HG03521 (cell line): ENCODE data around the gene XRCC1.
A peak's percentile ranks its signal among the peaks of the same experiment; 100 is the strongest.
"Not testable (repeated sequence)": the region's sequence is repeated elsewhere in the genome, so short reads cannot be mapped to it uniquely, and the experiment has no call there.

ENCODE experiments used
- ATAC-seq: cut with Tn5 transposase; IDR thresholded peaks from one replicate; pipeline ENCODE4 v1.9.1; 2021; ENCODE audit warnings: mild to moderate bottlenecking, moderate library complexity; ENCODE audit not compliant: unreplicated experiment

XRCC1 gene

DNA sequence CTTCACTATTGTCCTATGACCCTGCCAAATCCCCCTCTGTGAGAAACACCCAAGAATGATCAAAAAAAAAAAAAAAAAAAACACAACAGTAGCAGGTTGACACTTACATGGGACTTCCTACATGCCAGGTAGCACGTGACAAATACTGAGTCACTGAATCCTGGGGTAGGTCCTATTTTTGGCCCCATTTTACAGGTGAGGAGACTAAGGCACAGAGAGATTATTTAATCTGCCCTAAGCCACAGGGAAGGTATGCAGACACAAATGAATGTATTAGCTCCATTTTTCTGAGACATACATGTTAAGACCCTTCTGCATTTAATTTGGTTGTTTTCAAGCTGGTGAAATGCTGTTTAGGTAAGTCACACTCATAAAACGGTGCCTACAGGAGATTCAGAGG lies 26.6 kb downstream of the XRCC1 start:
- ATAC-seq: no peak

DNA sequence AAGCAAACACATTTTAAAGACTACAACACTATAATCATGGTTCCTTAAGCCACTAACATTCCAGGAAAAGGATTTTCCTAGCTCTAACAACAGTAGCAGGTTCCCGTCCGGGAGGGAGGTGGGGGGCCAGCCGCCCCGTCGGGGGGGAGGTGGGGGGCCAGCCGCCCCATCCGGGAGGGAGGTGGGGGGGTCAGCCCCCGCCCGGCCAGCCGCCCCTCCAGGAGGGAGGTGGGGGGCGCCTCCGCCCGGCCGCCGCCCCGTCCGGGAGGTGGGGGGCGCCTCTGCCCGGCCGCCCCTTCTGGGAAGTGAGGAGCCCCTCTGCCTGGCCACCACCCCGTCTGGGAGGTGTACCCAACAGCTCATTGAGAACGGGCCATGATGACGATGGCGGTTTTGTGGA lies 27.4 kb downstream of the XRCC1 start:
- not testable (repeated sequence) for ATAC-seq

DNA sequence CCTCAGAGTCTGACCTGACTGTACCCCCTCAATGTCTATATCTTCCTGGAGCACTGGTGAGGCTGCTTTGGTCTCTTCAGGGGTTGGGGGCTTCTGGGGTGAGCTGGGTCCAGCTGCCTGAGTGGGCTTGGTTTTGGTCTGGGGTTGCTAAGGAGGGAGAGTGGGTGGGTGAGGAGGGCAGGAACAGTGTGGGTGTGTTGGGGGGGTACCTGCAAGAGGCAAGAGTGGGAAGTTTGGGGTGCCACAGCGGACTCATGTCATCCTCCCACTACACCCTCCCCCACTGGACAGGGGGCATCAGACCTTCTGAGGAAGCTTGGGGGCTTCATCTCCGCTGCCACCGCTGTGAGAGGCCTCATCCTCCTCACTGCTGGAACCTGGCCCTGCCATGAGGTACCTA lies 28.7 kb downstream of the XRCC1 start:
- no peak for ATAC-seq

DNA sequence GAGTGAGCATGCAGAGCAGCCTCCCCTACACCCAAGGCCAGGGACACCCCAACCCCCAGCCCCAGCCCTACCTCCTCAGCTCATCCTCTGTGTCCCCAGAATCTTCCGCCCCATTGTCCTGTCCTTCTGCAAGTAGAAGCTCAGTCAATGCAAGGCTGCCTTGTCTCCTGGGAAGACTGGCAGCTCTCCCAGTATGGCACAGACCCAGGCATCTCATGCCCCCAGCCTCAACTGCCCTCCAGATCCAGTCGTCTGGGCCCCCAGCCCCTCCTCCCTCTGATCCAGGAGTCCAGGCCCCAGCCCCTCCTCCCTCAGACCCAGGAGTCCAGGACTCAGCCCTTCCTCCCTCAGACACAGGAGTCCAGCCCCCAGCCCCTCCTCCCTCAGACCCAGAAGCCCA lies 29.3 kb downstream of the XRCC1 start:
- ATAC-seq: no peak

DNA sequence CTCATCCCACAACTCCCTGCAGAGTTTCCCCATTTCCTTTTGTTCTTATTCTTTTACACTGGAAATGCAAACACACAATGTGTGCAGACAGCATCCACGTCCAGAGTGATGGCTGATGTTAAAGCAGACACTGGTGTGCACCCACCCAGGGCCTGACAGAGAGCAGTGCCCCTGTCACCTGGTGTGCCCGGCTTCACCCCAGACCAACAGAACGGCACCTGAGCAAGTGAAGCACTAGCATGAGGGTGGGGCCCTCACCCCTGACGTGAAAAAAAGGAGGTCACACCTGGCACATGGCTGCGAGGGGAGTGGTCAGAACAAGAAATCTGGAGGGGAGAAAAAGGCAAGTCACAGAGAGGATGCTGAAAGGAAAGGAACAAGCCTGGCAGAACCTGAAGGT lies 30.1 kb downstream of the XRCC1 start:
- ATAC-seq: no peak

DNA sequence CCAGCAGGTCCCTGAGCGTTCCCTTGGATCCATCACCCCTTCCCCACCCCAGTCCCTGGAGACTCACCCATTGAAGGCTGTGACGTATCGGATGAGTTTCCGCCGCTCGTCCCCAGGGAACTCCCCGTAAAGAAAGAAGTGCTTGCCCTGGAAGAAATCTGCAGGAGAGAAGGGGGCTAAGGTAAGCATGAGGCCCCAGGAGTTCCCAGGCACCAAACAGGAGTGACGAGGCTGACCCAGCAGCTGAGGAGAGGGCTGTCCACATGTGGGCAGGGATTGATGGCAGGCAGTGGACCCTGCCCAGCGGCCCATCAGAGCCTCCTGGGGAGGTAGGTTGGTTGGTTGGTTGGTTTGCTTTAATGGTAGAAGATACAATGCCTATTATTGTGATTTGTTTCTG lies 31.2 kb downstream of the XRCC1 start:
- ATAC-seq: no peak

DNA sequence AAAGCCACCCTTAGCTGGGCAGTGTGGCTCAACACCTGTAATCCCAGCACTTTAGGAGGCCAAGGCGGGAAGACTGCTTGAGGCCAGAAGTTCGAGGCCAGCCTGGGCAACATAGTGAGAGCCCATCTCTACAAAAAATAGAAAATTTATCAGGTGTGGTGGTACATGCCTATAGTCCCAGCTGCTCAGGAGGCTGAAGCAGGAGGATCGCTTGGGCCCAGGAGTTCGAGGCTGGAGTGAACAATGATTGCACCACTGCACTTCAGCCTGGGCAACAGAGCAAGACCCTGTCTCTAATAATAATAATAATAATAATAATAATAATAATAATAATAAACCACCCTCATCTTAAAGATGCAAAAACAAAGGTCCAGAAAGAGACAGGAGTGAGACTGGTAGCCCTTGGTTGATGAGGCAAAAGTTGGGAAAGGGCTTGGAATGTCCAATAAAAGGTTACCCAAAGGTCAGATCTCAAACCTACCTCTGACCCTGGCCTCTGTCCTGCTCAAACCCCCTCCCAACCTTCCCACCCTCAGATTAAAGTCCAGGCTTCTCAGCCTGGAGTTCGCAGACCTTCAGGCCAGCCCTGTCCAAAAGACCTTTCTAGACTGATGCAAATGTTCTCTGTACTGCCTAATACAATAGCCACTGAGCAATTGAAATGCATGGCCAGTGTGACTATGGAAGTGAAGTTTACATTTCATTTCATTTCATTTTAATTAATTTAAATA lies 33.2 kb downstream of the XRCC1 start:
- ATAC-seq: no peak

DNA sequence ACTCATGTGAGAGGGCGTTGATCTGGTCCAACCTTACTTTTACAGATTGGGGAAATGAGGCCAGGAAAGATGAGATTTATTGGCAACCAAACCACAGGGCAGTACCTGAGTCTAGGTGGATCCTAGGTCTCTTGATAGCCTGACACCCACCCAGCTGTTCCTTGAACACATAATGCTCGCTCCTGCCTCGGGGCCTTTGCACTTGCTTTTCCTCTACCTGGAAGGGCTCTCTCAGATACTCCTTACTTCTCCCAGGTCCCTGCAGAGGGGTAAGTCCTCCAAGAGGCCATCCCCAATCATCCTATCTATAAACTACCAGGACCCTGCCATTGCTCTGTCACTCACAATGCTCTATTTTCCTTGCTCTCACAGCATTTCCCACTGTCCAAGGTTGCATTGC lies 34.9 kb downstream of the XRCC1 start:
- ATAC-seq: no peak

DNA sequence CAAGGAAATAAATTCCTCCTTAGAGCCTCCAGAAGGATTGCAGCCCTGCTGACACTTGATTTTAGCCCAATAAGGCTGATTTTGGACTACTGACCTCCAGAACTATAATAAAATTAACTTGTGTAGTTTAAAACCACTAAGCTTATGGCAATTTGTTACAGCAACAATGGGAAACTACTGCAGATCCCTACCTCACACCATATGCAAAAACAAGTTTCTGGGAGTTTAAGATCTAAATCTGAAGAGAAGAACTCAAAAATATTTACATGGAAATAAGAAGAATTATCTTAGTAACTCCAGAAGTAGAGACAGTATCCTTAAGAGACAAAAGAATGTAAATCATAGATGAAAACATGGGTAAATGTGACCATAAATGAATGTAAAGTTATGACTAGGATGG lies 36.4 kb downstream of the XRCC1 start:
- no peak for ATAC-seq

DNA sequence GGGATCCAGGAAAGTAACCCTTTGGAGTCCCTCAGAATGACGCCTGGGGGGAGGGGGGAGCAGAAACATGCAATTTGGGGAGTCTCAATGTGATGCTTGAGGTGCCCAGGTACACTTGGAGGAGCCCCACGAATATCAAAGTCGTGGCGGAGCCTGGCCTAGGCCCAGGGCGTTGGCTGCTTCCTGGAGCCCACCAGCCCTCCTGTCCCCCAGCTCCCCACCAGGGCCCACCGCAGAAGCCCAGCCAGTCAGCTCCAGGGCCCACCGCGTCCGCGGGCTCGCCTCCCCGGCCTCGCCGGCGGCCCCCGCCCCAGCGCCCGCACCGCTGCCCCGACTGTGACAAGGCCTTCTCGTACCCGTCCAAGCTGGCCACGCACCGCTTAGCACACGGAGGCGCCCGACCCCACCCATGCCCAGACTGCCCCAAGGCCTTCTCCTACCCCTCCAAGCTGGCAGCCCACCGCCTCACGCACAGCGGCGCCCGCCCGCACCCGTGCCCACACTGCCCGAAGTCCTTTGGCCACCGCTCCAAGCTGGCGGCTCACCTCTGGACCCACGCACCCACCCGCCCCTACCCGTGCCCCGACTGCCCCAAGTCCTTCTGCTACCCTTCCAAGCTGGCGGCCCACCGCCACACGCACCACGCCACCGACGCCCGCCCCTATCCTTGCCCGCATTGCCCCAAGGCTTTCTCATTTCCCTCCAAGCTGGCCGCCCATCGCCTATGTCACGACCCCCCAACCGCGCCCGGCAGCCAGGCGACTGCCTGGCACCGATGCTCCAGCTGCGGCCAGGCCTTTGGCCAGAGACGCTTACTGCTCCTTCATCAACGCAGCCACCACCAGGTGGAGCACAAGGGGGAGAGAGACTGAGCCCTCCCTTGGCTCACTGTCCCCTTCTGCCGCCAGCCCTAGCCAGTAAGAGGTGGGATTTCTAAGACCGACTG lies 40.2 kb downstream of the XRCC1 start:
- no peak for ATAC-seq

DNA sequence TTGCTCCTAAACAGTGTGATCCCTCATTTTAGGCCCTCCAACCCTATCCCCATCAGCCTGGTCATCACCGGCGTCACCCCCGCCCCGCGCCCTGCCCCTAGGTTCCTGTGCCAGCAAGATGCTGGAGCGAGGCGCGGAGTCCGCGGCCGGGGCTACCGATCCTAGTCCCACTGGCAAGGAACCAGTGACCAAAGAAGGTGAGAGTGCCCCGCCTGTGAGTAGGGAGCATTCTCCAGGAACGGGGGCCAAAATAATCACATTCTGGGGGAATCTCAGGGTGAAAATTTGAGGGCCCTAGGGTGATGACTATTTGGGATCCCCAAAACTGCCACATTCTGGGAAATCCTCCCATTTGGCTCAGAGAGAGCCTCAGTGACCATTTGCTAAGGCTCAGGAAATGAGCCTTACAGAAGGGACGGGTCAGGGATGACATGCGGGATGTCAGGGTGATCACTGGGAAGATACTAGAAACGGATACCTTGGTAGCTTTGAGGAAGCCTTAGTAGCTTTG lies 41.0 kb downstream of the XRCC1 start:
- ATAC-seq: no peak

DNA sequence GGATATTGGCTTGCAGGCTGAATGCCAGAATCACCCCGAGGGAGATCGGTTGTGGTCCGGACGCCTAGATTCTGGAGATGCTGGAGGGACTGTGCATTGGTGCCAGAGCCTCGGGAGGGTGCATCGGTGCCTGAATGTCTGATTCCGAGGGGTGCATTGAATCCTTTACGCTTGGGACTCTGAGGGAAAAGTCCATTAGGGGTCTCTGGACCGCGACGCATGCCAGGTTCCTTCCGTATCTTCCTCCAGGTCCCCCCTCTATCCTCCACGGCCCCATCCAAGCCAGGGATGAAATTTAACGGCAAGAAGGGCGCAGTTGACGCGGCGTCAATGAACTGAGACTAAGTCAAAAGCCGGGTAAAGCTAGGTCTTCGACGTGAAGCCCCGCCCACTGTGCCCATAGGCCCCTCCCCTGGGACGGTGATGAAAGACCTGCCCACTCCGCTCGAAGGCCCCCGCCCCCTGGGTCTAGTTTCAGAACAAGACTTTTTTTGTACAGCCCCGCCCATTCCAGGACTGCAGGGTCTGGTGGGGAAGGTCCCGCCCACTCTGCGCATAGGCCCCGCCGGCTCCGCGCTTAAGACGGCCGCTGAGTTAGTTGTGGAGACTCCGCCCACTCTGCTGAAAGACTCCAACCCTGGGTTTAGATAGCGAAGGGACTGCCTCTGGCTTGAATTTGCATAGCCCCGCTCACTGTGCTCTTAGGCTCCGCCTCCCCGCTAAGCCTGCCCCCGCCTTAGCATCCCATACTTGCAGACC lies 41.6 kb downstream of the XRCC1 start:
- ATAC-seq: peak; percentile 61

DNA sequence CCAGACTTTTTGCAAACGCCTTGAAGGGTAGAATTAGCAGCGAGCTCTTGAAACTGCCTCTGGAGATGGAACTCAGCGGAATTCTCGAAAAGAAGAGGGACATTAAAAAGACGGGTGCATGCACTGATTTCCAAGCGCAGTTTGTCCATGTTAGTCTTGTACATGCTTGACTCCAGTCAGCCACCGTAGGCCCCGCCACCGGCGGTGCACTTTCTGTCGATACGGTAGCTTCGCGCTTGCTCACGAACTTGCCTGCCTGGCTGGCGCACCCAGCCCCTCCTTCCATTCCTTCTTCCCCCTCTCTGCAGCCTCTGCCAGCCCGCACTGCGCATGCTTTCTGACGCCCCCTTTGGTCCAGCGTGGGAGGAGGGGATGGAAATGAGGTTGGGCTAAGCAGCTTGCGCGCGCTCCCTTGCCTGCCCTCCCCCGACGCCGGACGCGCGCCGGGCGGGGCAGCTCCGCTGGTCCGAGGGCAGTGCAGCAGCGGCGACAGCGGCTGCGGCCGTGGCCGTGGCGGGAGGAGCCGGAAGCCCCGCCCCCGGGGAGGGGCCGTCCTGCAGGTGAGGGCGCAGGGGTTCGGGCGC lies 42.3 kb downstream of the XRCC1 start, which contains the start of gene ZNF575:
TSS of gene ZNF575 (plus strand) at position 227 of the 584 bp plus-strand sequence. CDS start 1,235 bp downstream, outside the sequence.
- ATAC-seq: peak; percentile 53

DNA sequence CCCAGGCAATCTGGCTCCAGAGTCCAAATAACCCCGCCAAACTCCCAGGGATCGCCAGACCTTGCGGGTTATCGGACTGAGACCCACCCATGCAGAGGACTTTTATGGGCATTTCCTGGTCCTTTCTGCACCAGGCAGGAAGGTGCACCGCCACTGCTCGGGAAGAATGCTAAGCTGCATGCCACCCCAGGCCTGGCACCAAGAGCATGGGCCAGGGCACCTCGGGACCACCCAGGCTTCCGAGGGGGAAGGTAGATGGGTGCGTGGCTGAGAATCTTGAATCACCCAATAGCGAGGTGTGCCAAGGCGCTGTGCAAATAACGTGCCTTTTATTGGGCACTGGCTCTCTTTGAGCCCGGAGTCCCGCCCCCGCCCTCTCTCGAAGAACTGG lies 42.8 kb downstream of the XRCC1 start:
- ATAC-seq: no peak

DNA sequence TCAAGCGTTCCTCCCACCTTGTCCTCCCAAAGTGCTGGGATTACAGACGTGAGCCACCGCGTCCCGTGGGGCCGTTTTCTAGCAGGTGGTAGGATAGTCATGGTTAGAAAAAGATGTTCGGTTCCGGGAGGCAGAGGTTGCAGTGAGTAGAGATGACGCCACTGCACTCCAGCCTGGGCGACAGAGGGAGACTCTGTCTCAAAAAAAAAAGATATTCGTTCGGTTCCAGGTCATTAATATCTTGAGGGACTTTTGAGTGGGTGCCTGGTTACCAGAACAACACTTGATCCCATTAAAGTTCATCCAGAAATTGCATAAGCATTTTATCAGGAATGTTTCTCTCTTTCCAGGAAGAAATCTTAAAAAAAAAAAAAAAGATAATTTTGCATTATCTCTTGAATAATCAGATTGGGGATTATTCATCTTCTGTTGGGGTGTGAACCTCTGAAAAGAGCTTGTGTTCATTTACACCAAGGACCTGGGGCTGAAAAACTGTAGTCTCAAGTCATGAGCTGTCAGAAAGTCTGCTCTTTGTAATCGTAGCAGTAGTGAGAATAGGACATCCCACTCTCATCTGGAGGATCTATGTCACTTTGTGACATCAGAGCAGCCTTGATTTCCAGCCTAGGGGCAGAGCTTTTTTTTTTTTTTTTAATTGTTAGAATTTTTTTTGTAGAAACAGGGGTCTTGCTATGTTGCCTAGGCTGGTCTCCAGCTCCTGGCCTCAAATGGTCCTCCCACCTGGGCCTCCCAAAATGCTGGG lies 47.3 kb downstream of the XRCC1 start:
- ATAC-seq: no peak

DNA sequence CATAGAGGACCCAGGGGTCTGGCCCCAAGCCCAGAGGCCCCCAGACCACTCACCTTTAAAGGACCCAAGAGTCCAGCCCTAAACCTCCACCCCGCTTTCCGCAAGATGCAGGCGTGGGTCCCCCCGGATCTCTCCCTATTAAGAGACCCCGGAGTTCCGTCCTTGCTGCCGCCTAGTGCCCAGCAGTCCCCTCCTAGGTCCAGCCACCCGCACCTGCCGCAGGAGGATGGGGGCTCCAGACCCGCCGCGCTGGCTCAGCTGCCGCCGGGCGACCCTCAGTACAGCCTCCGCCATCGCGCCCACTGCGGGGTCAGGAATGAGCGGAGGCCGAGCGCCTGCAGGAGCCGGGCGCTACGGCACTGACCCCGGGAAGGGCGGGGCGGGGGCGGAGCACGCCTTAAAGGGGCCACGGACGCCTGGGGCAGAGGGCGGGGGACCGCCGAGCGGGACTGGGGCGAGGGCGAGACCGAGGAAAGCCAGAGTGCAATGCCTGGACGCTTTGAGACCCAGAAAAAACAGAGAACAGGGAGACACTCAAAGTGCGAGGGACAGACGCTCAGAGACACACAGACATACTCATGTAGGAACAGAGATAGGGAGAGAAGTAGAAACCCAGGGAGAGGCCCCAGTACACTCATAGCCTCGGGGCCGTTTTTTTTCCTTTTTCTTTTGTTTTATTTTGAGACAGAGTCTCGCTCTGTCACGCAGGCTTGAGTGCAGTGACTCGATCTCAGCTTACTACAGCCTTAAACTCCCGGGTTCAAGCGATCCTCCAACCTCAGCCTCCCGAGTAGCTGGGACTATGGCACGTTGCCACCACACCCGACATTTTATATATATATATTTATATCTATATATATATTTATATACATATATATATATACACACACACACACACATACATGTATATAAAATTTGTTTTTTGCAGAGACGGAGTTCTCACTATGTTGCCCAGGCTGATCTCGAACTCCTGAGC lies 48.2 kb downstream of the XRCC1 start, which contains the start of gene ETHE1:
TSS of gene ETHE1 (minus strand) at position 318 of the 976 bp plus-strand sequence. CDS start at position 294, 24 bp downstream.
- peak; percentile 60 for ATAC-seq

DNA sequence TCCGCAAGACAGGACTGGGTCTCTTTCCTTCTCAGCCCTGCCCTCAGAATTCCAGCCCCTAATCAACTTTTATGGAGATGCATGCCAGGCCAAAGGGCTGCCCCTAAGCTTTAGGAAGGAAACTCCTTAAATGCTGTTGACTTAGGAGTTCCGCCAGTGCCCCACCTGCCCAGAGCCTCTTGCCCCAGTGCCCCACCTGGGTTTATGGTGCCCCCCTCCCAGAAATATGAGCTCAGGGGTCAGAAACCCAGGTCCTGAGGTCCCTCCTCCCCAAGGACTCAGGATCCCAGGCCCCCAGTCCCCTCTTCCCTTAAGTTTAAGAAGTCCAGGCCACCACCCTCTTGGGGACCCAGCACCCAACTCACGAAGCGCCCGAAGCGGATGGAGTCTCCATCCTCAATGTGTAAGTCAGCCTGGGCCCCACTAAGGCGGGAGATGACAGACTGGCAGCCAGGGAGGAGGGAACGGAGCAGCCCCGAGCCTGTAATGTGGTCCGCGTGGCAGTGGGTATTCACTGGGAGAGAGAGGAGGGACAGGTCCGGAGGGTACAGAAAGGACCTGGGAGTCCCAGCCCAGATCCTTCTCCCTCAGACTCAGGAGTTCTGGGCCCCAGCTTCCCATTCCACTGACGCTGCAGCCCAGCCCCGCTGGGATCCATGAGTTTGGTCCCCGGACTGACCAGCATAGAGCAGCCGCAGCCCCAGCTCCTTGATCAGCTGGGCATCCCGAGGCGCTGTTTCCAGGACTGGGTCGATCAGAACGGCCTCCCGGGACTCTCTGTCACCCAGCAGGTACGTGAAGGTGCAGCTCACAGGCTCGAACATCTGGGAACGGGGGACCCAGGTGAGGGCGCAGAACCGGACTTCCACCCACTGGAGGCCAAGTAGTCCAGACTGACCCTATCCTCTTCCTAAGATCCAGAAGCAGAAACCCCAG lies 49.2 kb downstream of the XRCC1 start:
- no peak for ATAC-seq
